Upper lobe of right lung (tissue), 1 donor: Measurements from ENCODE around the gene GPD1L. TPM values are rescaled to one million over a fixed set of nuclear protein-coding genes. Genes with fewer than 3 reads are reported as not detected.

Experiments
- ATAC-seq: fragments of 200-7000 bp; cut with Tn5 transposase; one replicate; pipeline ENCODE4 v1.9.1; 2020; ENCODE audit warnings: mild to moderate bottlenecking, moderate library complexity
- DNase-seq: peaks from one replicate; pipeline ENCODE4 v3.0.0-alpha.2; 2020
- H3K27ac ChIP-seq: fragments of 200-600 bp; one replicate; pipeline ENCODE4 v1.8.0; 2022
- H3K27me3 ChIP-seq: fragments of 200-600 bp; one replicate; pipeline ENCODE4 v1.8.0; 2022; ENCODE audit warnings: mild to moderate bottlenecking
- H3K36me3 ChIP-seq: fragments of 200-600 bp; one replicate; pipeline ENCODE4 v1.8.0; 2022
- H3K4me1 ChIP-seq: fragments of 200-600 bp; one replicate; pipeline ENCODE4 v1.8.0; 2022
- H3K4me3 ChIP-seq: fragments of 200-600 bp; one replicate; pipeline ENCODE4 v1.8.0; 2022; ENCODE audit warnings: mild to moderate bottlenecking
- H3K9me3 ChIP-seq: fragments of 200-600 bp; one replicate; pipeline ENCODE4 v1.8.0; 2022
- CTCF ChIP-seq: fragments of 200-600 bp; IDR thresholded peaks from one replicate; pipeline ENCODE4 v1.8.0; 2022; ENCODE audit warnings: antibody characterized with exemption
- intact Hi-C: fragments of 100-400 bp; cut with DNase I; formaldehyde crosslinking; loops from one replicate; pipeline ENCODE4 v1.11.0; 2022
- total RNA-seq: library from RNA; stranded (reverse); fragmentation: NEBNext Ultra II Directional; extraction: Animal tissue kit (Norgen Biotek cat#: 25700); gene quantifications from one replicate; pipeline ENCODE4 v1.2.1, GENCODE V29; 2021
- donor health status: DM: no; HTN: yes; CAD: no; lungs with severe emphysema.

Gene GPD1L
- total RNA-seq, 1 donor from 2014 or later = 84.1 TPM

- DNase-seq = no peak
- intact Hi-C loops = no loop called here
- TF ChIP-seq CTCF = no peak
- Histone ChIP-seq H3K4me3 (no peak overlapping the region), H3K27ac (no peak overlapping the region), H3K36me3 (peaks cover 48% of the 10 kb centered on the region), H3K4me1 (no peaks in the 10 kb centered on the region), H3K9me3 (no peaks in the 10 kb centered on the region), H3K27me3 (no peaks in the 10 kb centered on the region)
- ATAC-seq = no peak
These were observed 54.3 kb downstream of the GPD1L start for GRCh38 chr3:32160706-32161214.

GRCh38 chr3:32165442-32165841, 59.0 kb downstream of the GPD1L start:
- no peak for ATAC-seq
- no peak for TF ChIP-seq CTCF

GRCh38 chr3:32166654-32167053, 60.2 kb downstream of the GPD1L start:
- Histone ChIP-seq H3K36me3 (peaks cover 57% of the 10 kb centered on the region), H3K27me3 (no peaks in the 10 kb centered on the region), H3K27ac (no peak overlapping the region), H3K9me3 (no peaks in the 10 kb centered on the region), H3K4me3 (no peak overlapping the region), H3K4me1 (no peaks in the 10 kb centered on the region)
- ATAC-seq (no peak), DNase-seq (no peak)
- intact Hi-C loops = no loop called here
- TF ChIP-seq CTCF = no peak

More at GRCh38 chr3:32165442-32165841, 59.0 kb downstream of the GPD1L start:
- no peak overlapping the region for H3K4me3 ChIP-seq
- intact Hi-C loops = no loop called here
- H3K36me3 ChIP-seq = peaks cover 67% of the 10 kb centered on the region
- no peaks in the 10 kb centered on the region for H3K4me1 ChIP-seq
- no peak overlapping the region for H3K27ac ChIP-seq
- H3K9me3 ChIP-seq = no peaks in the 10 kb centered on the region
- no peaks in the 10 kb centered on the region for H3K27me3 ChIP-seq
- no peak for DNase-seq

- ATAC-seq (no peak), DNase-seq (no peak)
- peaks cover 12% of the 10 kb centered on the region for H3K36me3 ChIP-seq
- H3K9me3 ChIP-seq = no peaks in the 10 kb centered on the region
- H3K27ac ChIP-seq = no peak overlapping the region
- no peak overlapping the region for H3K4me3 ChIP-seq
- no peak for TF ChIP-seq CTCF
- peaks cover 1% of the 10 kb centered on the region for H3K4me1 ChIP-seq
- no peaks in the 10 kb centered on the region for H3K27me3 ChIP-seq
- intact Hi-C loops = no loop called here
These were observed 66.0 kb downstream of the GPD1L start for GRCh38 chr3:32172420-32172819.

GRCh38 chr3:32175607-32176197, 69.3 kb downstream of the GPD1L start:
- H3K4me1 ChIP-seq = peaks cover 5% of the 10 kb centered on the region
- no peaks in the 10 kb centered on the region for H3K27me3 ChIP-seq
- TF ChIP-seq CTCF = peak; percentile 65
- DNase-seq (no peak), ATAC-seq (peak; percentile 42)
- H3K9me3 ChIP-seq = no peaks in the 10 kb centered on the region
- H3K36me3 ChIP-seq = no peaks in the 10 kb centered on the region
- intact Hi-C loops = no loop called here
- H3K4me3 ChIP-seq = no peak overlapping the region
- H3K27ac ChIP-seq = no peak overlapping the region
